ENCODE data around the gene SNCAIP.

SNCAIP gene

DNA sequence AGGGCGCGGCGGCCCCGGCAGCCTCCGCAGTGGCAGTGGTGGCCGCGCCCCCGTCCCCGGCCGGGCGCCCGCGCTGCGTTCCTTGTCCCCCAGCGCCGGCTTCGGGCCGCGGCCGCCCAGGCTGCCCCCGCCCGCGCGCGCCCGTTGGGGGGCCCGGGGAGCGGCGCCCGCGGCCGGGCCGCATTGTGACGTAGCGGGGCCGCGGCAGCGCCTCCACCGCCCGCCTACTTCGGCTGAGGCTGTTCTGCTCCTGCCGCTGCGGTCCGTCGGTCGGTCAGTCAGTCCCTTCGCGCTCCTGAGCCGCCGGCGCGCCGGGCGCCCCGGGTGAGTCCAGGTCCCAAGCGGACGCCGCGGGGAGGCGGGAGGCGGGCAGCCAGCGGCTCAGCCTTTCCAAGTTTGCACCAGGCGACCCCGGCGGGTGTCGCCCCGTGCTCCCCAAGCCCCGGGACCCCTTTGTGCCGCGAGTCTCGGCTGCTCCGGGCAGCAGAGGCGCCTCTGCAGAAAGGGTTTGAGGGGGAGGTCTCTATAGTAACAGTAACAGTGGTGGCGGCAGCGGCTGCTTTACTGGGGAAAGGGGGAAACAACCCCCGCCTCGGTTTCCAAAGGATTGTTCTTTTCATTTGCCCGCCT, at the start of gene SNCAIP:
Gene SNCAIP, plus strand, starts transcription at position 277 of the 630 bp plus-strand sequence. CDS start 78,898 bp downstream, outside the sequence.
- no peak for DNase-seq (ENCODE audit: low read depth)

DNA sequence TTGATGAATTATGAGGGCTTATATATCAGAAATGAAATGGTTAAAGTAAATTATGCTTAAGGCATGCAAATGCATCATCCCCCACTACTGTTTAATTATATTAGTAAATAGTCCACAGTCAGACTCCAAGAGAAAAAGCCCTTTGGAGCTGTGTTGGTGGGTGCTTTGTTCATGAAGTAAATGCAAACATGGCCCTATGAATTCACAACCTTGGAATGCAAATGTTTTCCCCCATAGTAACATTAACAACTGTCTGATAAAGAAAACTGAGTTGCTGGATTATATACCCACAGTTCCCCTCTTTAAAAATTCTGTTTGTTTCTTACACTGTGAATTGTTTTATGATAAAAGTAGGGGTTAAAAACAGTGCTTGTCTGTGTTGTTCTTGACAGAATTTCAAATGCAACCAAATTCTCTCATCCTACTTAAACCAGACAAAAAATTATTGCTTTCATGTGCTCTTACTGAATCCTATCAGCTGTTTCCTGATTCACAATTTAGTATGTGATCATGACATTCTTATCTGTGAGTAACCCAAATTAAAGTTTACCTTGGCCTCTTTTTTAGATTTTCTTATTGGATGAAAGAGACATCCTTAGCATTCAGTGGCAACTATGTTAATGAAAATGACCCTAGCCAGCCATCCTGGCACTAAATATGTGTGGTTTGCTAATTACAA, 48.5 kb upstream of the SNCAIP start:
- DNase-seq (ENCODE audit: low read depth): no peak

DNA sequence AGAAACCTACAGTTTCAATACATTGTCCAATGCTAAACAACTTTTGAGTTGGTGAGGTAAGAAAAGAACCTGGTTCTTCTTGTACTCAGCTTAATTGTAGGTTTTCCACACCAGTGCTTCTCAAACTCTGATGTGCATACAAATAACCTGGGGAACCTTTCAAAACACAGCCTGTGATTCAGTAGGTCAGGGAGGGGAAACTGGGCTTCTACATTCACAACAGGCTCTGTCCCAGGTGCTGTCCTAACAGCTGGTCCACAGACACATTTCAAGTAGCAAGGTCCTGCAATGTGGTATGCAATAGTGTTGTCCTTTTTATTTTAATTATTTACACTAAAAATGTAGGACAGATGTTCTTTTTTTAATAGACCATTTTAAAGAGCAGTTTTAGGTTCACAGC, 47.4 kb upstream of the SNCAIP start:
- no peak for DNase-seq (ENCODE audit: low read depth)

DNA sequence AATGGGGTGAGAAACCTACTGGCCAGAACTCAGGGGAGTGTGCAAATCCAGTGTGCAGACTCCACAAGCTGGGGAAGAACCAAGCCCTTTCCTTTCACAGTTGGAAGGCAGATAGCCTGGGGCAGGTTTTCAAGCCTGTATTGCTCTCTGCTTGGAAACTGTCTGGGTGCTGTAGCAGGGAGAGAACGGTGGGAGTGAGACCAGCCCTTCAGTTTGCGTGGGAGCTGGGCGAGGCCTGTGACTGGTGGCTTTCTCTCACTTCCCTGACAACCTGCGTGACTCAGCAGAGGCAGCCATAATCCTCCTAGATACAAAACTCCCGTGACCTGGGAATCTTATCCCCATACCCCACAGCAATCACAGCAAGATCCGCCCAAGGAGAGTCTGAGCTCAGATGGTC, 44.9 kb upstream of the SNCAIP start:
- DNase-seq (ENCODE audit: low read depth): no peak

DNA sequence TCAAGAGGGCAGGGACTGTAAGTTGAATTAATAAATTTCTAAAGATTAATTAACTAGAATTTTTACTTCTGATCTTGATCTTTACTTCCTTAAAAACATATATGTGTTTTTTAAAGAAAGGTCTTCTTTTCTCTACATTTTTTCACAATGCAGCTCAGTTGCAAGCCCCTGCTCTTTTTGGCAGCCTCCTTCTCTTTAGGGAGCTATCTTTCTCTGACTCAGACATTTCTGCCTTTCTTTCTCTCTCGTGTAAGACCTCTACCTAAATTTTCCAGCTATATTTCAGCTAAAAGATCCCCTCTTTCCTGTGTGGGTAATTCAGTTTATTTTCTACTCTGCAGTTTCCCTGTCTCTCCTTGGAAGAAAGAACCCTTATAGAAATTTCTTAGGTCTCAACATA, 38.3 kb upstream of the SNCAIP start:
- DNase-seq (ENCODE audit: low read depth): no peak

DNA sequence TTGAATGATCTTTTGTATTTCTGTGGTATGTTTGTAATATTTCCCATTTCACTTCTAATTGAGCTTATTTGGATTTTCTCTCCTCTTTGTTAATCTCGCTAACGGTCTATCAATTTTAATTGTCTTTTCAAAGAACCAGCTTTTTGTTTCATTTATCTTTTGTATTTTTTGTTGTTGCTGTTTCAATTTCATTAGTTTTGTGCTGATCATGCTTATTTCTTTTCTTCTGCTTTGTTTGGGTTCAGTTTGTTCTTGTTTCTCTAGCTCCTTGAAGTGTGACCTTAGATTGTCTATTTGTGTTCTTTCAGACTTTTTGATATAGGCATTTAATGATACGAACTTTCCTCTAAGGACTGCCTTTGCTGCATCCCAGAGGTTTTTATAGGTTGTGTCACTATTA, 28.4 kb upstream of the SNCAIP start:
- DNase-seq (ENCODE audit: low read depth): no peak

DNA sequence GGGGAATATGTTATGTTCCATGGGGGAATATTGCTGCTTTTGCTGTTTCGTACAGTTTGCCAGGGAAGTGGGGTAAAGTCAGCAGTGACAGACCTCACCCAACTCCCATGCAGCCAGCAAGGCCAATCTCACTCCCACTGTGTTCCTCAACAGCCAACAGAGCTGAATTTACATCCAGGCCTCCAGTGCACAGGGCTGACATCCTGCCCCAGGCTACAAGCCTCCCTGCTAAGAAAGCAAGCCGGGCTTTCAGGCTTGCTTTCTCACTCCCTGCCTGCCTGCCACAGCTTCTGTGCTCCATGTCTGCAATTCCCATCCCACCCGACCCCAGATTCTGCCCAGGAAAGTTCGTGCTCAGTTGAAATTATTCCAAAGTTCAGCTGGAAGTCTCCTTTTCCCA, 25.5 kb upstream of the SNCAIP start:
- DNase-seq (ENCODE audit: low read depth): no peak

DNA sequence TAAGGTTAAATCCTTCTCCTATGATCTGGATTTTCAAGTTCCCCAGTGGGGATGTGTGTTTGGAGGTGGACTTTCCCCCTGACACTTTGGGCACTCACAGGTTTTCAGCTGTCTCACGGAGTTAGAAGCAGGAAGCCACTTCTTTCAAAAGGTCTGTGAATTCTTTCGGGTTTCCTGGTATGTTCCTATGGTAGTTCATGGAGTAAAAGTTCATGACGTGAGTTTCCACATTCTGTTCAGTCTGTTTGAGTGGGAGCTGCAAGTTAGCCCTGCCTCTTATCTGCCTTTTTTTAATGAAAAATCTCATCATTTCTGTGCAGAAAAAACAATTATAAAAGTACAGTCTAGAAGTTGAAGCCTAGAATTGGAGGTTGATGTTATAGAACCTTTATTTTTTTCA, 24.9 kb upstream of the SNCAIP start:
- DNase-seq (ENCODE audit: low read depth): no peak

DNA sequence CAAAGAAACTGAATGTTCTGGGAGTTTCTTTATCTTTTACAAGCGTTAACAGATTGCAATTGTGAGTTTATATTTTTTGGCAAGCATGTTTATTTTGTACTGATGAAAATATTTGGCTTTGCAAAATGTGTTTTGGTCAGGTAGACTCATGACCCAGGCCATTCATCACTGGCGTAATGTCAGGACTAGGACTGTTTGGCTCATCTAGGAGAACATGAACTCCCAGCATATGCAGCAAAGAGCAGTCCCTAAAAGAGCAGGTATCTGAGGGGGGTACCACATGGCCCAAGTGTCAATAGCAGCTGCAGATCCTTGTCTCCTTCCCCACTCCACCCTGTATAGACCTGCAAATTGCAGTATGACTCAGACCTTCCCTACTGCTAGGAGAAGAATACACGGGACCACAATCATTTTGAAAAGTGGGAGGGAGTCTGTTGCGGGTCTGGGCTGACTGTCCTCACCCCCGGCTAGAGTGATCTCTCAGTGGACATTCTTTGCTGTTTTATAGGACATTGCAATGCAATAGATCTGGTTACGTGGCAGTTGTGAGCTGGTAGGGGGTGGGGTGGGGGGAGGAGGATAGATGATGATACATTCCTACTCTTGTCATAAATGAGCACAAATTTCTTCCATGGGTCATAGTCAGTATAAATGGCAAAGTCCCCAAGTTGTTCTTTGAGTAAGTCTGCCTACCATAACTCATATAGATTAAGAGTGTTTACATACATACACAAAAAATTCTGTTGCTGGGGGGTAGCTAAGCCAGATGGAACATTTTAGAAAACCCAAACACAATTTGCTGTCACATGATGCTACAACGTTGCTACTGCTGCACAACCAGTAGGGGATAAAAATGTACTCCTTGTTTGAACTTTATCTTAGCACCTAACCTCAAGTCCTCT, 20.8 kb upstream of the SNCAIP start:
- DNase-seq (ENCODE audit: low read depth): no peak

GRCh38 chr5:122292332-122292731, 19.7 kb upstream of the SNCAIP start:
- DNase-seq (ENCODE audit: low read depth): no peak

DNA sequence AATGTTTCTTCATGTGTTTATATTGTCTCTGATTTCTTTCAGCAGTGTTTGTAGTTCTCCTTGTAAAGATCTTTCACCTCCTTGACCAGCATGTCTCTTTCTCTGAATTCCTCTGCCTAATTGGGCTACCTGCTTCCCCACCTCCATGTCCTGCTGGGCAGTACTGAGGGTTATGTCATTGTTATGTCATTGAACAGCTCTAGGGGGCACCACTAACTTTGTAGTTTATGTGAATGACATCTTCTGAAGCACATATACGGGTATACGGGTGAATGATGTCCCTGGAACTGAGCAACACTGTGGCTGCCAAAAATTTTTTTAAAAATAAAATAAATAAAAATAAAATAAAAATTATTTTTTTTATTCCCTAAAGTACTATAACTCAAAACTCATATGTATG, 16.9 kb upstream of the SNCAIP start:
- DNase-seq (ENCODE audit: low read depth): no peak

DNA sequence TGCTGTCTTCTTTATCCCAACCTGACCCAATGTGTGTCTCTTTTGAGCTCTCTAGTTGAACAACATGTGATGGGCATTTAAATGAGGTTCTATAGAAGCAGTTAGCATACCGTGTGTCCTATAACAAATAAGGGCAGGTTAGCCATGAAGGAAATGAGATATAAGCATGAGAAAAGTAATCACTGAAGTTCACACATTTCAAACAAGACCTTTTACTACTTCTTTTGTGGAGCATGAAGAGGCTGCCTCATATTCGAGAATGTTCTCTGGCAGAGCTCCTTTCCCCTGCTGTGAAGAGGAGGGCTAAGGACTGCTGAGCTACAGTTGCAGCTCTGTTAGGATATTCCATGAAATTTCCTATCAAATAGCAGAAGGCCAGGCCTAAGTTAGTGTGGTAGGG, 15.2 kb upstream of the SNCAIP start:
- no peak for DNase-seq (ENCODE audit: low read depth)

DNA sequence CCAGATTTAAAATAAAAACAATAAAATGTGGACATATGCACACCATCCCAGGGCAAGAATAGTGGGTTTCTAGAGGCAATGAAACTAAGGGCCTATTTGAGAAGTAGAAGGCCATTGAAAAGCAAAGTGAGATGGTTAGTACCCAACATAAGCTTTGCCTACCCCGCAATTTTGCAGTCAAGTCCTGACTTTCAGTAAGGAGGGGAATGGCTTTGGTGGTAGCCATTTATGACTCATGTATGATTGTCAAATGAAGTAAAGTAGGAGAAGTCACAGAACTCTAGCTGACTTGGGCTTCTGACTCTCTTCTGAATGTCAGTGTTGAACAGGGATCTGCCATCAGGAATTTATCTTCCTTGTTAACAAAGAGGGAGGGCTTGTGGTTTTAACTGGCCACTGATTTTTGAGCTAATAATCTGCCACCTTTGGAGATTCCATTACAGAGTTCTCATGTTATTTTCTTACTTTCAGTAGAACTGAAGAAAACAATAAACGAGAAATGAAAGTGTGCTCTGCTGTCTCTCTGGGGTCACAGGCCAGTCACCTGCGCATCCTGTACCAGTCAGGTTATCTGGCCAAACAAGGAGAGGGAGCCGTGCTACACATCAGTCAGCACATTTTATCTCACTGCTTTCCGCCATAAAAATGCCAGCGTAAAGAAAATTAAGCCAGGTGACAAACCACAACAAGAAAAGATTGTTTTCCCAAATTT, 14.3 kb upstream of the SNCAIP start:
- no peak for DNase-seq (ENCODE audit: low read depth)

DNA sequence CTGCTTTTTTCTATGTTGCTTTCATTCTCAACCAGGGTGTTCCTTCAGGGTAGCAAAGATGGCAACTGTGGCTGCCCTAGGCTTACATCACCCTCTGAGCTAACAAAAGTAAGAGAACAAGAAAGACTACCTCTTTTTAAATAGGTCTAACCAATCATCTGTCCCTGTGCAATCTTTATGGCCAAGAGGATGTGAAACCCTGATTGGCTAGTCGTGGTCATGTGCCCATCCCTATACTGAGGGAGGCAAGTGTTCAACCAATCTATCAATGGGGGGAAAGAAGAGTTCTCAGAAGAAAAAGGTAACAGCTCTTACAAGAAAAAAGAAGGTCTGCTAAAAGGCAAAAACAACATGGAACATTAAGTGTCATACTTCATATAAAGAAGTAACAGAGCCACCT, 11.7 kb upstream of the SNCAIP start:
- no peak for DNase-seq (ENCODE audit: low read depth)

GRCh38 chr5:122301016-122301415, 11.0 kb upstream of the SNCAIP start:
- DNase-seq (ENCODE audit: low read depth): no peak

GRCh38 chr5:122304471-122305215, 7.4 kb upstream of the SNCAIP start:
- no peak for DNase-seq (ENCODE audit: low read depth)

- DNase-seq (ENCODE audit: low read depth): no peak
These were observed 5.6 kb upstream of the SNCAIP start for GRCh38 chr5:122306461-122306860.

GRCh38 chr5:122310889-122311288, 1.1 kb upstream of the SNCAIP start:
- DNase-seq (ENCODE audit: low read depth): no peak

DNA sequence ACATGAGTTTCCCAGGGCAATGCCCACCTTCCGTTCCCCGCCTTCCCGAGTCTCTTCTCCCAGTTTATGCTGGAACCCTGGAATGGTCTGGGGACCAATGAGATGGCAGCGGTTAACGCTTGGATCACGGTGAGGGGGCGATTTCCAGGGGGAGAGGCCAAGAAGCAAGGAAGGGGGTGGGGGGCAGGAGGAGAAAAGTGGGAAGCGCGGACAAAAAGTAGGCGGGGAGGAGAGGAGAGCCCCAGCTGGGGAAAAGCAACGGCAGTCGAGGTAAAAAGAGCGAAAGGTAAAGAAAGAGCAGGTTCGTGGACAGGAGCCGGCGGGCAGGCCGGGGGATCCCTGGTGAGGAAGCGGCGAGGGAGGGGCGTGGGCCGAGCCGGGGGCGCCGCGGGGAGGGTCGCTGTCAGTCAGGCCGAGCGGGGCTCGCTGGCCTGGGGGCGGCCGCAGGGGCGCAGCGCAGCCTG, 508 bp upstream of the SNCAIP start:
- DNase-seq (ENCODE audit: low read depth): no peak

DNA sequence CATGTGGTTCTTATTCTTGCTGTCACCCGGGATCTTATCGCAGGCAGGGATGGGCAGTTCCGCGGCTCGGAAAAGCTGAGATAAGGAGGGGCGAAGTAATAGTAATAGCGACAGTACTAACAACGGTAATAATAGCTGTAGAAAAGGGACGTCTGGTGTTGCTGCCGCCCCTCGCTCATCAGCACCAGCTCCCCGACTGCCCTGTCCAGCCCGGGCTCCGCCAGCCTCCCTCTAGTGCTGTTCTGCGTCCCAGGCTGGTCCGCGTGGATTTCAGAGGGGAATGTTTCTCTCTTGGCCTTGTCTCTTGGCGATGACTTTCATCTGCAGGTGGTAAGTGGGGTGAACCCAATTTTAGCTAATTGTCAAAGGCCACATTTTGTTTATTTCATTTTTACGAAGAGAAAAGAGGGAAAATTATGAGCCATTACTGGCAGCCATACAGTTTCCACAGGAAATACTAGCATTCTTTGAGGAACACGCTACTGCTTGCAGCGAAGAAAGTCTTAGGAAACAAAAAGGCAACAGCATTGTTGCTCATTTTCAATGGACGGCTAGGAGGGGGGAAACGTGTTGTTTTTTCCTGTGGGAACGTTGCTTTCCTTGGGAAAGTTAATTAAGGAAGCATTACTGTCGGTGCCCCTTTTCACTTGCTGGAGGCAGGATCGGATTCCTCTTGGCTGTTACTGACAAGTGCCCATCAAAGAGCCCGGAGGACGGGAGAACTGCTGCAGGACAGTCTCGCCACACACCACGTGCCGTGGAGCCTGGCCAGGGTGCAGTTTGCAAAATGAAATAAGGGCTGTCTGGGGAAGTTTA, 762 bp downstream of the SNCAIP start:
- DNase-seq (ENCODE audit: low read depth): no peak

DNA sequence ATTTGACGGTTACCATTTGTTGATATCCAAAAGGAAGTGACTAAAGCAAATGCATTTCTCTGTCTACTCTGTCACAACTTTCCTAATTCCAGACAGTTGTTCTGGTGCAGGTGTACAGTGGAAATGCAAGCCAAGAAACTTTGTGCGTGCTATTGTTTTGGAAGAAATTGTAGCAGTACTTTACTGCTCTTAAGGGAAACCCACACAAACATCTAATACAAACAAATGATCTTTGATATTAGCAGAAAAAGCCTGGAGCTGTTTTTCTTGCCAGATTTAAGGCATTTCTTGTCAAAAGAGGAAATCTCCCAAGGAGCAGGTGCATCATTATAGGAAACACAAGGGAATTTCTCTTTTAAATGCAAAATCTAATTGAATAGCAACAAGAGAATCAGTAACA, 2.0 kb downstream of the SNCAIP start:
- no peak for DNase-seq (ENCODE audit: low read depth)

All from stimulated activated CD8-positive, alpha-beta memory T cell treated with anti-CD3 and anti-CD28 coated beads, Interleukin-15, amount 100 ng/mL, for 1 hour (primary cell).